NCI-H187 treated with DMSO at 0.1 percent for 48 hours (cell line): ENCODE data around the gene FAM177A1.
A peak's percentile ranks its signal among the peaks of the same experiment; 100 is the strongest.
"Not testable (repeated sequence)": the region's sequence is repeated elsewhere in the genome, so short reads cannot be mapped to it uniquely, and the experiment has no call there.

Experiments used
- DNase-seq: peaks from one replicate; lab custom pipeline; 2025; lab: John Stamatoyannopoulos, UW

Gene FAM177A1

GRCh38 chr14:35046048-35046750 lies at the start of gene FAM177A1:
TSS of gene FAM177A1 (plus strand) at chr14:35046272. CDS start at chr14:35046464, 192 bp downstream.
- peak; percentile 89 for DNase-seq

GRCh38 chr14:34997762-34998161 lies 48.3 kb upstream of the FAM177A1 start:
- no peak for DNase-seq

- DNase-seq = no peak
These were observed 46.6 kb upstream of the FAM177A1 start for GRCh38 chr14:34999500-34999899.

GRCh38 chr14:35001621-35002020 lies 44.5 kb upstream of the FAM177A1 start:
- DNase-seq = no peak

- DNase-seq = no peak
These were observed 41.2 kb upstream of the FAM177A1 start for GRCh38 chr14:35004839-35005238.

- no peak for DNase-seq
These were observed 29.5 kb upstream of the FAM177A1 start for GRCh38 chr14:35016568-35016967.

GRCh38 chr14:35020713-35021112 lies 25.4 kb upstream of the FAM177A1 start:
- no peak for DNase-seq

- no peak for DNase-seq
These were observed 17.6 kb upstream of the FAM177A1 start for GRCh38 chr14:35028435-35028834.

GRCh38 chr14:35032562-35032961 lies 13.5 kb upstream of the FAM177A1 start:
- DNase-seq = no peak

GRCh38 chr14:35034440-35034833 lies 11.6 kb upstream of the FAM177A1 start:
- no peak for DNase-seq

- not testable (repeated sequence) for DNase-seq
These were observed 11.0 kb upstream of the FAM177A1 start for GRCh38 chr14:35034944-35035554.

GRCh38 chr14:35038312-35038711 lies 7.8 kb upstream of the FAM177A1 start:
- not testable (repeated sequence) for DNase-seq

- DNase-seq = no peak
These were observed 3.4 kb upstream of the FAM177A1 start for GRCh38 chr14:35042632-35043031.

GRCh38 chr14:35043046-35043445 lies 3.0 kb upstream of the FAM177A1 start:
- no peak for DNase-seq

- DNase-seq = no peak
These were observed 904 bp upstream of the FAM177A1 start for GRCh38 chr14:35044939-35045797.

GRCh38 chr14:35045798-35046047 lies 349 bp upstream of the FAM177A1 start:
- no peak for DNase-seq

- no peak for DNase-seq
These were observed 872 bp downstream of the FAM177A1 start for GRCh38 chr14:35046751-35047536.

GRCh38 chr14:35047976-35048513 lies 2.0 kb downstream of the FAM177A1 start:
- DNase-seq = no peak

GRCh38 chr14:35050652-35051051 lies 4.6 kb downstream of the FAM177A1 start:
- DNase-seq = no peak

- DNase-seq = no peak
These were observed 5.7 kb downstream of the FAM177A1 start for GRCh38 chr14:35051796-35052195.

- DNase-seq = no peak
These were observed 6.6 kb downstream of the FAM177A1 start for GRCh38 chr14:35052637-35053036.
